Mucosa of gallbladder (tissue), 1 donor: ENCODE measurements around the gene ARIH1. TPM values are rescaled to one million over a fixed set of nuclear protein-coding genes. Genes with fewer than 3 reads are reported as not detected.
"Not testable (repeated sequence)": the region's sequence is repeated elsewhere in the genome, so short reads cannot be mapped to it uniquely, and the experiment has no call there.

ENCODE experiments used
- DNase-seq: peaks from one replicate; pipeline ENCODE4 v3.0.0-alpha.2; 2020; ENCODE audit warnings: low spot score
- total RNA-seq: library from RNA; stranded (reverse); gene quantifications from one replicate; pipeline ENCODE4 v1.2.1, GENCODE V29; 2021
- donor health status: DM: no; HTN: no; CAD: no.

Gene ARIH1, protein sequence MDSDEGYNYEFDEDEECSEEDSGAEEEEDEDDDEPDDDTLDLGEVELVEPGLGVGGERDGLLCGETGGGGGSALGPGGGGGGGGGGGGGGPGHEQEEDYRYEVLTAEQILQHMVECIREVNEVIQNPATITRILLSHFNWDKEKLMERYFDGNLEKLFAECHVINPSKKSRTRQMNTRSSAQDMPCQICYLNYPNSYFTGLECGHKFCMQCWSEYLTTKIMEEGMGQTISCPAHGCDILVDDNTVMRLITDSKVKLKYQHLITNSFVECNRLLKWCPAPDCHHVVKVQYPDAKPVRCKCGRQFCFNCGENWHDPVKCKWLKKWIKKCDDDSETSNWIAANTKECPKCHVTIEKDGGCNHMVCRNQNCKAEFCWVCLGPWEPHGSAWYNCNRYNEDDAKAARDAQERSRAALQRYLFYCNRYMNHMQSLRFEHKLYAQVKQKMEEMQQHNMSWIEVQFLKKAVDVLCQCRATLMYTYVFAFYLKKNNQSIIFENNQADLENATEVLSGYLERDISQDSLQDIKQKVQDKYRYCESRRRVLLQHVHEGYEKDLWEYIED
- 157 TPM for total RNA-seq

GRCh38 chr15:72473614-72474465, at the start of gene ARIH1:
TSS of gene ARIH1 (plus strand) at chr15:72474330. CDS start at chr15:72474640, 310 bp downstream.
- peak; percentile 97 for DNase-seq

DNA sequence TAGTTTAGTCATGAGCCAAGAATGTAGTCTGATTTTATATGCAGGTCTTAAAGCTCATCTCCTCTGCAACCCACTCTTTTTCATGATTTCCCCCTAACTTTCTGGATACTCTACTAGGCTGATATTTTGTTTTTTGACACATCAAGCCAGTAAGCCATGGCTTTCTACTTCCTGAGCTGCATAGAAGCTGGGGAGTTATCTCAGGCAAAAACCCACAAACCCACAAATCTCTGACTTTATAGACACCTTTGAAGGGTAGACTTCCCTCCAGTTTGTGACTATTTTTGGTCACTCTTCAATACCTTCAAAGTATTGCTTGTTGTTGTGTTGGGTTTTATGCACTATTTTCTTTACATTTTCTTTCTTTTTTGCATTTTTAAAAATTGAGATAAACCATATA, 47.4 kb upstream of the ARIH1 start:
- DNase-seq = no peak

GRCh38 chr15:72437650-72438316, 36.3 kb upstream of the ARIH1 start:
- DNase-seq = no peak

GRCh38 chr15:72442848-72443247, 31.3 kb upstream of the ARIH1 start:
- DNase-seq = not testable (repeated sequence)

DNA sequence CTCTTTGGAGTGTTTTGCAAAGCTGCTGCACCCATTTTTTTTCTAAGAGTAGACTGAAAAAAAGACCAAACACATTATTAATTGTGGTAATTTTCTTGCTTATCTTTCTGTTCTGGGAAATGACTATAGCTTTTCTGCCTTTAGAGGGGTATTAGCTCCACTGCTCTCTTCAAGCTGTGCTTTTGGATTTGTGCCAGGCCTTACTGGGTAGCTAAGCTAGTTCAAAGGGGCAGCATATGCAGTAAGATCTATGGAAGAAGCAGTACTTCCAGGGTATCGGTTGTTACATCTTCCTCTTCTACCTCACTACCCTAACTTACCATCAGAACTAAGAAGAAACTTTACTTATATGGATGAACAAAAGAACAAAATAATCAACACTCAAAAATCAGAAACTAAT, 28.7 kb upstream of the ARIH1 start:
- no peak for DNase-seq

DNA sequence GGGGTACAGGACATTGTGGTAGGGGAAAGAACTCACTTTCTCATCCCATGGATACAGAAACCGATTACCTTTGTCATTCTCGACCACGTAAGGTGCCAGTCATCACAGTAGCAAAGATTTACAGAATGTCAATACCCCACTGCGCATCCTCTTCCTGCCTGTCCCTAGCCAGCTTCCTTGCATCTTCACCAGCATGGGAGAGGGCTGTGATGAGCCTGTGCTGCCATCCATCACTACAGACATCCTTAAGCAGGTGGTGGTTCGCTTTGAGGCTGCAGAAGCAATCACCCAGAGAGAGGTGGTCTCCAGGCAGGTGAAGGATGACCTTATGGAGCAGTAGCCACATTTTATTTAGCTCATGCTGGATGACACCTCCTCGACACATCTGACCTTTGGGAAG, 23.3 kb upstream of the ARIH1 start:
- no peak for DNase-seq

GRCh38 chr15:72451224-72451623, 22.9 kb upstream of the ARIH1 start:
- no peak for DNase-seq

DNA sequence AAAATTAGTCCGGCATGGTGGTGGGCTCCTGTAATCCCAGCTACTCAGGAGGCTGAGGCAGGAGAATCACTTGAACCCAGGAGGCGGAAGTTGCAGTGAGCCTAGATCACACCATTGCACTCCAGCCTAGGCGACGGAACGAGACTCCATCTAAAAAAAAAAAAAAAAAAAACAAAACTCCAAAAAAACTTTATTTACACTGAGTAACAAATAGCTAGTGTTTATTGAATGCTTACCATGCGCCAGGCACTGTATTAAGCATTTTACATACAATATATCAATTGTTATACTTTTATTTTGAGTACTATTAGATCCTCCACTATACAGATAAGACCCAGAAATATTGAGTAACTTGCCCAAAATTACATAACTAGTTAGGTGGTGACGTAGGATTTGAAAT, 17.4 kb upstream of the ARIH1 start:
- DNase-seq = no peak

DNA sequence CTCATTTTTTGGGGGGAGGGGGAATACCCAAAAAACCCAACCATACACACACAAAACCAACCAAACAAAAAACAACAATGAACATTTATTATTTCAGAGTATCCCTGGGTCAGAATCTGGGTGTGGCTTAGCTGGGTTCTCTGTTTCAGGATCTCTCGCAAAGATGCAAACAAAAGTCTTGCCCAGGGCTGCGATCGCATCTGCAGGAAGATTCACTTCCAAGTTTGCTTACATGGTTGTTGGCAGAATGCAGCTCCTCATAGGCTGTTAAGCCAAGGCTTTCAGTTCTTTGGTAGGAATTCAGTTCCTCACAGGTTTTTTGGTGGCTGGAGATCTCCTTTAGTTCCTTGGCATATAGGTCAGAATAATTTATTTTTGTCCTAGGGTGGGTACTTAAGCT, 13.7 kb upstream of the ARIH1 start:
- no peak for DNase-seq

GRCh38 chr15:72463702-72464101, 10.4 kb upstream of the ARIH1 start:
- no peak for DNase-seq

- no peak for DNase-seq
Measured at GRCh38 chr15:72464251-72464650, 9.9 kb upstream of the ARIH1 start.

DNA sequence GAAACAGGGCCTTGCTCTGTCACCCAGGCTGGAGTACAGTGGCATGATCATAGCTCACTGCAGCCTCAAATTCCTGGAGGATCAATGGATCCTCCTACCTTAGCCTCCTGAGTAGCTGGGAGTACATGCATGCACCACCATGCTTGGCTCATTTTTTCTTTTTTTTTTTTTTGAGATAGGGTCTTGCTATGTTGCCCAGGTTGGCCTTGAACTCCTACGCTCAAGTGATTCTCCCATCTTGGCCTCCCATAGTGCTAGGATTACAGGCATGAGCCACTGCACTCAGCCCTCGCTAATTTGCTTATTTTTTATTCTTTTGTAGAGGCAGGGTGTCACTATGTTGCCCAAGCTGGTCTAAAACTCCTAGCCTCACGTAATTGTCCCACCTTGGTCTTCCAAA, 6.0 kb upstream of the ARIH1 start:
- DNase-seq = no peak

DNA sequence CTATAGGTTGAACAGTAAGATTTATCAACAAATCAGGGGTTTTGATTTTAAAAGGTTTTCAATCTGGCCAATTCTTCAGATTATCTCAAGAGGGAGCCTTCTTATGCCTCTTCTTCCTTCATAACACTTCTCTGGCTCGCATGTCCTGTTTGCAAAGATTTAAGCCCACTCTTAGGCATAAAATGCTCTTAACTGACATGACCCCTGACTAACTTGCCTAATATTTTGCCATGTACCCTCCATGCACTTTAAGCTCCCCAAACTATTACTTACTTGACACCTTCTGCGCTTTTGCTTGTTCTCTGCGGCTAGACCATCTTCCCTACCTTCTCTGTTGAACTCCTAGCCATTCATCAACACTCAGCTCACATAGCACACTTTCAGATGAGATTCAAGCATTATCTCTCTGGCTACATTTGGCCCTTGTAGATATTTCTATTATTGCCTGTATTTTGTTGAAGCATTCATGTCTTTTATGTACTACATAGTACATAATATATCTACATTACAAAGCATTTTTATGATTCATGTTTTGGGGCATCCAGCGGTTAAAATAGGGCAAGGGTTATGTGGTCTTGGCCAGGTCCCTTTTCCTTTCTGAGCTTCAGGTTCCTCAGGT, 1.0 kb upstream of the ARIH1 start:
- DNase-seq = no peak

DNA sequence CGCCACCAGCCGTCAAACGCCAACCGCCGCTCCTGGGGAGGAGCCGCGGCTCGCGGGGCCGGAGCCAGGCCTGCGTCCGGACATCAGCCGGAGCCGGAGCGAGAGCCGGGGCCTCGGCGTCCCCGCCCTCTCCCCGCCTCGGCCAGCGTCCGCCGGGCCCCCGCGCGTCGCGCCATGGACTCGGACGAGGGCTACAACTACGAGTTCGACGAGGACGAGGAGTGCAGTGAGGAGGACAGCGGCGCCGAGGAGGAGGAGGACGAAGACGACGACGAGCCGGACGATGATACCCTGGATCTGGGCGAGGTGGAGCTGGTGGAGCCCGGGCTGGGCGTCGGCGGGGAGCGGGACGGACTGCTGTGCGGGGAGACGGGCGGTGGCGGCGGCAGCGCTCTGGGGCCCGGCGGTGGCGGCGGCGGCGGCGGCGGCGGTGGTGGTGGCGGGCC, 359 bp downstream of the ARIH1 start:
- no peak for DNase-seq

- DNase-seq = peak; percentile 77
Measured at GRCh38 chr15:72474912-72475628, 940 bp downstream of the ARIH1 start.

- DNase-seq = no peak
Measured at GRCh38 chr15:72475674-72476073, 1.5 kb downstream of the ARIH1 start.

DNA sequence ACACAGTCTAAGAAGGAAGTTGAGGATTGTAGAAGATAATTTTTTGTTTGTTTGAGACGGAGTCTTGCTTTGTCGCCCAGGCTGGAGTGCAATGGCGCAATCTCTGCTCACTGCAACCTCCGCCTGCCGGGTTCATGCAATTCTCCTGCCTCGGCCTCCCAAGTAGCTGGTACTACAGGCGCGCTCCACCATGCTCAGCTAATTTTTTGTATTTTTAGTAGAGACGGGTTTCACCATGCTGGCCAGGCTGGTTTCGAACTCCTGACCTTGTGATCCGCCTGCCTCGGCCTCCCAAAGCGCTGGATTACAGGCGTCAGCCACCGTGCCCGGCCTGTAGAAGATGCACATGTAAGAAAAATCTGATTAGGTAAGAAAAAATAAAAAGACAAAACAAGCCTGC, 2.2 kb downstream of the ARIH1 start:
- not testable (repeated sequence) for DNase-seq

GRCh38 chr15:72481015-72481659, 7.0 kb downstream of the ARIH1 start:
- DNase-seq = no peak

GRCh38 chr15:72482275-72482674, 8.1 kb downstream of the ARIH1 start:
- DNase-seq = no peak

GRCh38 chr15:72483279-72483678, 9.1 kb downstream of the ARIH1 start:
- DNase-seq = no peak
